Measurements from ENCODE around the gene CLSTN2.

Gene CLSTN2

DNA sequence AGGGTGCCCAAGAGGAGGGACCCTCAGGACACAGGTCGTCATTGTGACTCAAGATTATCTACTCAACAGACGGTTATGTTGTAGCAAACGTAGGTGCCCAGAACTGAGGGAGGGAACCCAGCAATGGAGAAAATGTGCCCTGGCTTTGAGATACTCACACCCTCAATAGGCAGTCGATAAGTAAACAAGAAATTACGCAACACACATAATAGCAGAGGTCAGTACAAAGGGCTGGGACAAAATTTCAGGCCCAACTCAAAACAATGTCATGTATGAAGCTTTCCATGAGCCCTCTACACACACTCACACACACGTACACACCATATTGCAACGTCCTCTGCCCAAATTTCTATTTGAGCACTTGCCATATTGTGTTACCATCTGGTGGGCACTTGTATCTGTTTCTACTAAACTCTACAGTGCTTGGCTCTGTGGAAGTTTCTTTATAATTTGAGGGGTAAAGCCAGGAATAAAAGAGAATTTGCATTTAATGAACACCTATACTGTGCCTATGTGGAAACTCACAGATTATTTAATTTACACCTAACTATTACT lies 628.3 kb downstream of the CLSTN2 start:
- no peak overlapping the region for H3K4me3 ChIP-seq (ENCODE audit: control insufficient read depth, low read depth, low read length)
- DNase-seq (ENCODE audit: low read depth) = no peak
- TF ChIP-seq, protein P1, sequence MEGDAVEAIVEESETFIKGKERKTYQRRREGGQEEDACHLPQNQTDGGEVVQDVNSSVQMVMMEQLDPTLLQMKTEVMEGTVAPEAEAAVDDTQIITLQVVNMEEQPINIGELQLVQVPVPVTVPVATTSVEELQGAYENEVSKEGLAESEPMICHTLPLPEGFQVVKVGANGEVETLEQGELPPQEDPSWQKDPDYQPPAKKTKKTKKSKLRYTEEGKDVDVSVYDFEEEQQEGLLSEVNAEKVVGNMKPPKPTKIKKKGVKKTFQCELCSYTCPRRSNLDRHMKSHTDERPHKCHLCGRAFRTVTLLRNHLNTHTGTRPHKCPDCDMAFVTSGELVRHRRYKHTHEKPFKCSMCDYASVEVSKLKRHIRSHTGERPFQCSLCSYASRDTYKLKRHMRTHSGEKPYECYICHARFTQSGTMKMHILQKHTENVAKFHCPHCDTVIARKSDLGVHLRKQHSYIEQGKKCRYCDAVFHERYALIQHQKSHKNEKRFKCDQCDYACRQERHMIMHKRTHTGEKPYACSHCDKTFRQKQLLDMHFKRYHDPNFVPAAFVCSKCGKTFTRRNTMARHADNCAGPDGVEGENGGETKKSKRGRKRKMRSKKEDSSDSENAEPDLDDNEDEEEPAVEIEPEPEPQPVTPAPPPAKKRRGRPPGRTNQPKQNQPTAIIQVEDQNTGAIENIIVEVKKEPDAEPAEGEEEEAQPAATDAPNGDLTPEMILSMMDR (IDR thresholded peaks at IDR 0.05; ENCODE audit: control insufficient read depth, insufficient read depth, low read depth, low read length, missing control alignments) = no peak

DNA sequence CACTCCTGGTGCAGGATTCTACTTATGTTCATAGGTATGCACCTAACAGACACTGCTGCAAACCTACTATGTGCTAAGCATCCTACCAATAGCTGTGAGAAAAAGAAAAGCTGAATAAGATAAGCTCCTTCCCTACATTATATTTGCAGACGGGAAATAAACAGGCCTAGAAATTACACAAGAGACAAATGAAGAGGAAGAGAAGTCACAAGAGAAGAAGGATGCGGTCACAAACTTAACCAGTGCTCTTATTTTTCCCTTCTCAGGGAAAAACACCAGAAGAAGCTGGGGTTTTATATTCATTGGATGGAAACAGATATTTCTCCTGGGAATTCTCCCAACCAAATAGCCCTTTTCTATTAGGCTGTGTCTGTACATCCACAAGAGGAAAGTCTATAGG lies 633.1 kb downstream of the CLSTN2 start:
- no peak overlapping the region for H3K4me3 ChIP-seq (ENCODE audit: control insufficient read depth, low read depth, low read length)
- TF ChIP-seq, protein P1 (IDR thresholded peaks at IDR 0.05; ENCODE audit: control insufficient read depth, insufficient read depth, low read depth, low read length, missing control alignments) = no peak
- no peak for DNase-seq (ENCODE audit: low read depth)

DNA sequence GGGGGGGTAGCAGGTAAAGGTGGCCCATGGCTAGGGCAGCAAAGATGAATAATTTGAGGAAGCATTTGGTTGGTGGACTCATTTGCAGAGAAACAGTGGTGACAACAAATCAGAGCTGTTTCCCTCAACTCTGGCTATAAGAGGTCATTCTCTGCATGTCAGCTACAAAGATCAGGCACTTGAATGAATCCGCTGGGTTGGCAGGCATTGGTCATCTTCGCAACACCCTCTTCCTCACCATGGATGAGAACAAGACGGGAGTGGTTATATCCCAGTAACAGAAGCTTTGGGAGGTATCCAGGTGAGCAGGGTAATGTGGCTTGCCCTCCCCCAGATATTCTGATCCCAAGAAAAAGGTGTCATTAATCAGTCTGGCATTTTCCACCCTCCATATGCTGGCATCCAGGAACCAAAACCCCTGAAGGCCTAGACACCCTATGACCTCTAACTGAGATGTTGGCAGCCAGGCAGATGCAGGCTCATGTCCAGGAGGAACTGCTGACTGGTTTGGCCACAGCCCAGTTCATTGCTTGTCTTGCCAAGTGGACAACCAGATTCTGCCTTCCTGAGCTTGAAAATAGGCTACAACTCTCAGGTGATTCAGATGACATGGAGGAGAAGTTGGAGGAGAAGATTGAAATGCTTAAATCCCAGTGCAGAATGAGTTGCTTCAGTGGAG lies 634.0 kb downstream of the CLSTN2 start:
- TF ChIP-seq, protein P1 (IDR thresholded peaks at IDR 0.05; ENCODE audit: control insufficient read depth, insufficient read depth, low read depth, low read length, missing control alignments) = no peak

DNA sequence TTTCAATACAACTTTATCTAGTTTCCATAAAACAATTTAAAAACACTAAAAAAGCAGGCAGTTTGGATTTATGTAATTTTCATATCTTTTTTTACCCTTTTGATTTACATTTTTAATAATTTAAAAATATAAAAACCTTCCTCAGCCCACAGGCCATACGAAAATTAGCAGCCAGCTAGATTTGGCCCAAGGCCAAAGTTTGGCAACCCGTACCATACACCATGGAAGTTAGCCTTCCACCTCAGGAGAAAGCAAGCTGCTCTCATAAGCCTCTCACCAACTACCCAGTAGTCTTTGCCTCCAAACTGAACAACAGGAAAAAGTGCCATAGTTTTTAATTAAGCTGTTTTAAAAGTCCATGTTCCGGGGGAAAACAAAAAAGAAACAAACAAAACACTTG lies 635.6 kb downstream of the CLSTN2 start:
- no peak overlapping the region for H3K4me3 ChIP-seq (ENCODE audit: control insufficient read depth, low read depth, low read length)
- no peak for DNase-seq (ENCODE audit: low read depth)
- TF ChIP-seq, protein P1 (IDR thresholded peaks at IDR 0.05; ENCODE audit: control insufficient read depth, insufficient read depth, low read depth, low read length, missing control alignments) = no peak

More for the DNA sequence above, 634.0 kb downstream of the CLSTN2 start:
- DNase-seq (ENCODE audit: low read depth) = no peak
- no peak overlapping the region for H3K4me3 ChIP-seq (ENCODE audit: control insufficient read depth, low read depth, low read length)

DNA sequence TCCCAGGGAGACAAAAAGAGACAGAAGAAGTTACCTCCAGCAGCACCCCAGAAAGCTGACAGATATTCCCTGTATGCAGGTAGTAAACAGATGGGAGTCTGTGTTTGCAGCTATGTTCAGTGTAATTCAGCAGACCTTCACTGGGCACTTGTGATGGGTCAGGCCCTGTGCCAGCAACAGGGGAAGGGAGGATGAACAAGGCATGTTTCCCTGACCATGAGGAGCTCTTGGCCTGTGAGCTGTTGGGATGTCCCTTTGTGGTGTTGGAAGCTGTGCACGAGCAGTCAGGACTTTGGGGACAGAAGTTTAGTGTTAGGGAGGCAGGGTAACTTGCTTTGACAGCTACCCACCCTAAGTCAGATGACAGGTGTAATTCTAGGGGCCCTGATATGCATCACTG lies 636.9 kb downstream of the CLSTN2 start:
- H3K4me3 ChIP-seq (ENCODE audit: control insufficient read depth, low read depth, low read length) = no peak overlapping the region
- no peak for DNase-seq (ENCODE audit: low read depth)
- TF ChIP-seq, protein P1 (IDR thresholded peaks at IDR 0.05; ENCODE audit: control insufficient read depth, insufficient read depth, low read depth, low read length, missing control alignments) = no peak

DNA sequence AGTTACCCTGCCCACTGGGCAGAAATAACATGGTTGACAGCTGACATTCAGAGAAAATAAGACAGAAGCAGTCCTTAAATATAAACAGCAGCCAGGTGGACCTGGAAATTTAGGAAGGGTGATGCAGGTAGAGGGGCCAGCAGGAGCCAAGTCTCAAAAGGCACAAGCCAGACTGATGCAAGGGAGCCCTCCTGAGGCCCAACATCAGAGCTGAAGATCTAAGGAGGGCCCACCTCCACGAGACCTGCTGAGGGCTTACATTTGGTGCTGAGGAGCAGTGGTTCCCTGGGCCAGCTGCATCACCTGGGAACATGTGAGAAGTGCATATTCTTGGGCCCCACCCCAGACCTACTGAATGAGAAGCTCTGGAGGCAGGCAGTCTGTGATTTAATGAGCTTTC lies 637.3 kb downstream of the CLSTN2 start:
- TF ChIP-seq, protein P1 (IDR thresholded peaks at IDR 0.05; ENCODE audit: control insufficient read depth, insufficient read depth, low read depth, low read length, missing control alignments) = no peak
- no peak overlapping the region for H3K4me3 ChIP-seq (ENCODE audit: control insufficient read depth, low read depth, low read length)
- DNase-seq (ENCODE audit: low read depth) = no peak

Data from AG09309 (cell line).